ENCODE data around the gene PLCE1.

DNA sequence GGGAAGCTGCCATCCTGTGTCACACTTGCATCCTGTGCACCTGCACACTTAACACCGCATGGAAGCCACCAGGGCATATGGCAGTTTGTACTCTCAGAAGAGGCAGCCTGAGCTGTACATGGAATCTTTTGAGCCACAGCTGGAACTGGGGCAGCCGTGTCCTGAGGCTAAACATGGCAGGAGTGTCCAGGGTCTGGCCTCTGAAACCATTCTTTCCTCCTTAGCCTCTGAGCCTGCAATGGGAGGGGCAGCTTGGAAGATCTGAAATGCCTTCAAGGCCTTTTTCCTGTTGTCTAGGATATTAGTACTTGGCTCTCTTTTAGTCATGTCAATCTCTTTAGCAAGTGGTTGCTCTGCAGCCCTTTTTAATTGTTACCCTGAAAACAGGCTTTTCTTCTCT lies 16.4 kb downstream of the PLCE1 start:
- TF ChIP-seq ZNF384 (IDR thresholded peaks at IDR 0.05) (no peak), SP1 (IDR thresholded peaks at IDR 0.05) (no peak), PKNOX1 (IDR thresholded peaks at IDR 0.05) (no peak), HDGF (IDR thresholded peaks at IDR 0.05; ENCODE audit: borderline replicate concordance) (no peak), FOXM1 (IDR thresholded peaks at IDR 0.05; ENCODE audit: borderline replicate concordance) (no peak)

All from HEK293T (cell line).